Measurements from ENCODE around the gene MARCOL. TPM values are rescaled to one million over a fixed set of nuclear protein-coding genes. Genes with fewer than 3 reads are reported as not detected.

Gene MARCOL
- total RNA-seq, 2 donors from 2014 or later: not detected

Other genes starting within 250 kb of the MARCOL start
- gene SPINK5, start 174.5 kb upstream of the MARCOL start, total RNA-seq: not detected
- not detected for gene SPINK14, start 70.0 kb upstream of the MARCOL start, total RNA-seq
- gene SPINK6, start 35.5 kb upstream of the MARCOL start, total RNA-seq: not detected
- gene SPINK13, start 30.3 kb downstream of the MARCOL start, total RNA-seq: not detected
- gene SPINK7, start 73.9 kb downstream of the MARCOL start, total RNA-seq: not detected
- not detected for gene SPINK9, start 97.0 kb downstream of the MARCOL start, total RNA-seq
- 10 to 100 TPM; 58.2 to 65.7 TPM for gene FBXO38, start 145.4 kb downstream of the MARCOL start, total RNA-seq